Mesenchymal stem cell (in vitro differentiated cells and primary cell): ENCODE measurements around the gene KCNN3.

Experiments used
- DNase-seq: peaks from one replicate; pipeline ENCODE4 v3.0.0-alpha.2; 2013
- H2AFZ ChIP-seq: one replicate; pipeline ENCODE4 v1.6.1; 2013; ENCODE audit warnings: low read depth, mild to moderate bottlenecking, control low read depth, inconsistent platforms, low read length, moderate library complexity
- H2AK5ac ChIP-seq: 2 replicates; pipeline ENCODE4 v1.6.1; 2013; ENCODE audit warnings: low read length, moderate library complexity, mild to moderate bottlenecking, inconsistent platforms; ENCODE audit not compliant: severe bottlenecking
- H2BK120ac ChIP-seq: one replicate; pipeline ENCODE4 v1.6.1; 2013; ENCODE audit warnings: low read depth, mild to moderate bottlenecking, inconsistent platforms, low read length, moderate library complexity
- H2BK12ac ChIP-seq, 2 experiments: one replicate each; pipeline ENCODE4 v1.6.1; 2013; ENCODE audit warnings: inconsistent platforms in 2 of 2, low read length in 2 of 2, mild to moderate bottlenecking in 2 of 2, moderate library complexity in 2 of 2, control low read depth in 1 of 2
- H2BK15ac ChIP-seq: one replicate; pipeline ENCODE4 v1.6.1; 2013; ENCODE audit warnings: mild to moderate bottlenecking, low read depth, inconsistent platforms; ENCODE audit not compliant: poor library complexity, severe bottlenecking
- H2BK5ac ChIP-seq: 2 replicates; pipeline ENCODE4 v1.6.1; 2013; ENCODE audit warnings: low read depth, mild to moderate bottlenecking, low read length, control low read depth, inconsistent platforms; ENCODE audit not compliant: poor library complexity, severe bottlenecking
- H3K14ac ChIP-seq, 2 experiments: one replicate each; pipeline ENCODE4 v1.6.1; 2013; ENCODE audit warnings: inconsistent platforms in 2 of 2, low read length in 2 of 2, control low read depth in 1 of 2, mild to moderate bottlenecking in 1 of 2, moderate library complexity in 1 of 2
- H3K18ac ChIP-seq, 2 experiments: one replicate each; pipeline ENCODE4 v1.6.1; 2013; ENCODE audit warnings: inconsistent platforms in 2 of 2, low read length in 2 of 2, control low read depth in 1 of 2, low read depth in 1 of 2, mild to moderate bottlenecking in 1 of 2
- H3K23ac ChIP-seq, 2 experiments: one replicate each; pipeline ENCODE4 v1.6.1; 2013; ENCODE audit warnings: inconsistent platforms in 2 of 2, low read length in 2 of 2, mild to moderate bottlenecking in 2 of 2, moderate library complexity in 2 of 2, control low read depth in 1 of 2
- H3K27ac ChIP-seq: 2 replicates; pipeline ENCODE4 v1.5.1; 2013; ENCODE audit warnings: mild to moderate bottlenecking, moderate library complexity, low read length, control low read depth, inconsistent platforms; ENCODE audit not compliant: poor library complexity, severe bottlenecking
- H3K27me3 ChIP-seq, 2 experiments: 2 replicates each; pipeline versions ENCODE4 v1.6.1 to v1.7.0; 2013; ENCODE audit warnings: low read length in 2 of 2, mild to moderate bottlenecking in 2 of 2, moderate library complexity in 2 of 2, control low read depth in 1 of 2, inconsistent platforms in 1 of 2; ENCODE audit not compliant: control insufficient read depth in 1 of 2, insufficient read depth in 1 of 2
- H3K36me3 ChIP-seq, 2 experiments: 2 replicates each; pipeline versions ENCODE4 v1.6.1 to v1.7.0; 2013; ENCODE audit warnings: low read length in 2 of 2, control low read depth in 1 of 2, inconsistent platforms in 1 of 2, low read depth in 1 of 2, mild to moderate bottlenecking in 1 of 2; ENCODE audit not compliant: insufficient read depth in 2 of 2, control insufficient read depth in 1 of 2
- H3K4ac ChIP-seq, 2 experiments: one replicate each; pipeline ENCODE4 v1.6.1; 2013; ENCODE audit warnings: inconsistent platforms in 2 of 2, low read length in 2 of 2, mild to moderate bottlenecking in 2 of 2, moderate library complexity in 2 of 2, control low read depth in 1 of 2, low read depth in 1 of 2
- H3K4me1 ChIP-seq: 2 replicates; pipeline ENCODE4 v1.6.1; 2013; ENCODE audit warnings: low read depth, low read length, control low read depth; ENCODE audit not compliant: control insufficient read depth, insufficient read depth
- H3K4me2 ChIP-seq: 2 replicates; pipeline ENCODE4 v1.6.1; 2013; ENCODE audit warnings: low read length, mild to moderate bottlenecking, inconsistent platforms; ENCODE audit not compliant: poor library complexity, severe bottlenecking
- H3K4me3 ChIP-seq, 2 experiments: 2 replicates each; pipeline versions ENCODE4 v1.5.1 to v1.7.0; 2013; ENCODE audit warnings: low read length in 2 of 2, mild to moderate bottlenecking in 2 of 2, control low read depth in 1 of 2, low read depth in 1 of 2; ENCODE audit not compliant: insufficient read depth in 1 of 2
- H3K79me1 ChIP-seq: replicated peaks from 2 replicates; pipeline ENCODE4 v1.6.1; 2013; ENCODE audit warnings: mild to moderate bottlenecking, control low read depth, low read length, inconsistent platforms; ENCODE audit not compliant: poor library complexity, severe bottlenecking
- H3K9ac ChIP-seq: 2 replicates; pipeline ENCODE4 v1.7.0; 2013; ENCODE audit warnings: mild to moderate bottlenecking, low read length, moderate library complexity
- H3K9me3 ChIP-seq: 2 replicates; pipeline ENCODE4 v1.7.0; 2013; ENCODE audit warnings: mild to moderate bottlenecking, low read length; ENCODE audit not compliant: control insufficient read depth
- H4K8ac ChIP-seq: one replicate; pipeline ENCODE4 v1.6.1; 2013; ENCODE audit warnings: inconsistent platforms, mild to moderate bottlenecking, low read length, moderate library complexity
- H4K91ac ChIP-seq: one replicate; pipeline ENCODE4 v1.6.1; 2013; ENCODE audit warnings: mild to moderate bottlenecking, low read length, inconsistent platforms
- WGBS: methylation state at CpG from one replicate; pipeline ENCODE4 v1.1.7; 2013; ENCODE audit warnings: mixed read lengths; 5-methylcytosine and 5-hydroxymethylcytosine counted together

Gene KCNN3

DNA sequence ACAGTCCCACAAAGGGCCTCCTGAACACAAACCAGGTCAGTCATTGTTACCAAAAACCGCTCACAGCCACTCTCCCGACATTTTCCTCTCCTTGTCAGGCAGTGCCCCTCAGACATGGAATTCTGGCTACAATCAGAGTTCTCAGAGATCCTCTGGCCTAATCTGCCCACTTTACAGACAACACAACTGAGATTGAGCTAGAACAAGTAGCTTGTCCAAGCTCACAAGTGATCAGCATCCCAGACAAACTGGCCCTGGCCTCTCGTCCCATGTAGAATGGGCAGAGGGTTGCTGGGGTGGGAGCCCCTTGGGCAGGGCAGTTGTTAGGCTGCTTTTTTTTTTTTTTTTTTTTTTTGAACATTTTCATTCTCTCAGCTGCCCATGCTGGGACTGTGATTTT, 57.2 kb downstream of the KCNN3 start:
- Histone ChIP-seq H2BK5ac (no peak overlapping the region), H2BK15ac (no peak overlapping the region), H3K27me3 (peaks cover 64 to 68% of the 10 kb centered on the region in 2 experiments), H3K79me1 (no peaks in the 10 kb centered on the region), H2BK120ac (no peak overlapping the region), H2AFZ (no peak overlapping the region), H2AK5ac (no peak overlapping the region), H3K9me3 (no peaks in the 10 kb centered on the region), H3K27ac (no peak overlapping the region), H3K4me1 (peaks cover 9% of the 10 kb centered on the region), H2BK12ac (no peak overlapping the region), H4K91ac (no peak overlapping the region), H3K23ac (no peak overlapping the region), H3K4me2 (no peak overlapping the region), H3K36me3 (no peaks in the 10 kb centered on the region), H3K4ac (no peak overlapping the region), H3K14ac (no peak overlapping the region), H4K8ac (no peak overlapping the region), H3K9ac (no peak overlapping the region), H3K4me3 (no peak overlapping the region), H3K18ac (no peak overlapping the region)
- no peak for DNase-seq
- WGBS: 82% methylated on average over 3 of the region's 3 CpGs

DNA sequence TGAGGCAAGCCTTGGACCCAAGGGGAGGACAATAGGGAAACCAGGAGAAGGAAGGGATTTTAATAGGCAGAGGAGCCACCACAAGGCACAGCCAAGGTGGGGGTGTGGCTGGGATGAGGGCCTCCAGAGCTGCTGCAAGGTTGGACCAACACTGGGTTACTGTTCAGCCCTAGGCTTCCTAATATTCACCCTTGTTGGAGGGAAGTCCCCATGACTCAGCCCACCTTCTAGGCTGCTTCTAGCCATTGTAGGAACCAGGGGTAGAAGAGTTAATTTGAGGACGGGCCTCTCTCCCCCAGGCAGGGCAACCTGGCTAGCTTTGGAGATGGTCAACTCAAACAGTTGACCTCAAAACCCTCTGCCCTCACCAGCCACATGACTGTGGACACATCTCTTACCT, 59.5 kb downstream of the KCNN3 start:
- DNase-seq: no peak
- Histone ChIP-seq H3K27ac (no peak overlapping the region), H2AK5ac (no peak overlapping the region), H3K4me2 (no peak overlapping the region), H2BK120ac (no peak overlapping the region), H3K36me3 (no peaks in the 10 kb centered on the region), H2BK12ac (peak overlapping the region; percentile 9 to 35), H3K14ac (peak overlapping the region in 1 of 2 experiments; percentile 53), H3K9ac (no peak overlapping the region), H2AFZ (no peak overlapping the region), H3K4ac (no peak overlapping the region), H3K79me1 (no peaks in the 10 kb centered on the region), H3K27me3 (peaks cover 65 to 68% of the 10 kb centered on the region in 2 experiments), H3K23ac (no peak overlapping the region), H2BK5ac (no peak overlapping the region), H3K9me3 (no peaks in the 10 kb centered on the region), H3K4me3 (no peak overlapping the region), H4K8ac (no peak overlapping the region), H3K18ac (no peak overlapping the region), H3K4me1 (peaks cover 9% of the 10 kb centered on the region), H2BK15ac (no peak overlapping the region), H4K91ac (no peak overlapping the region)
- no CpG with 5 or more reads among the region's 1 CpG for WGBS

DNA sequence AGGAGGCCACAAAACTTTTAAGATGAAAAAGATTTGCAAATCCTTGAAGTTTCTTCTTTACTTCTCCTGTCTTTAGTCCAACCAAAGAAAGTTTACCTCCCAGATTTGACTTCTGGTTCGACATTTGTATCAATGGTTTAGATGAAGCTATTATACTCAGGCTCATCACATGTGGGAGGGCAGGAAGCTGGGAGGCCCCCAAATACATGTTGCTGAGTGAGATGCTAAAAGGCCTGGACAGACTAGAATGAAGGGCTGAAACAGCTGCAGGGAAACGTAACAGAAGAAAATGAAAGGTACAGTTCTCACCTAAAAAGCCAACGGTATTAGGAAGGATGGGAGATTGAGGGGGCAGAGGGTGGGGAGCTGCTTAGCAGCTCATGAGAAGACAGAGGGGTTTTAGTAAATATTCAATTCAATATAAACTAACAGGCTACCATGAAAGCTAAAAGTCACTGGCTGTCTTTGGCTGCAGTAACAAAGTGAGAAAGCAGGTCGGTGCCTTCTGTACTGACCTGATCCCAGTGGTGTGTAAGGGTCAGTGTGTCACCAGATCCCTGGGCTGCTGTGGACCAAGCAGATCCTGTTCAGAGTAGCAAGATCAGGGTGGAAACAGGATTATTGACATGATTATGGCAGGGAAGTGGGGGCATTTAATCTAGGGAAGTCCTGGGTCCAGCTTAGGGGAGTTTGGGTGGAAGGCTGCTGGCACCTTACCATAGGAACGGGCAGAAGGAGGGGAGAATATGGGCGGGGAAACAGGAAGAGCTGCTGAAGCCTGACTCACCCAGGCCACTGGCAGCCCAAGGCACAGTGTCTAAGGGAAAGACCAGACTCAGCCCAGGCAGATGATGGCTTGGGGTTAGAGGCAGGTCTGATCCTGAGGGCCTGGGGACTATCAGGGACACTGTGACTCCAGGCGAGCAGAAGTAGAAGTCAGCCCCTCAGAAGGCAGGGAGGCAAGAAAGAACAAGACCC, 60.4 kb downstream of the KCNN3 start:
- H3K9ac ChIP-seq: no peak overlapping the region
- H3K36me3 ChIP-seq: no peaks in the 10 kb centered on the region
- H3K4me2 ChIP-seq: no peak overlapping the region
- no peak overlapping the region for H3K27ac ChIP-seq
- H2BK12ac ChIP-seq: no peak overlapping the region
- H3K14ac ChIP-seq: no peak overlapping the region
- no peak overlapping the region for H4K91ac ChIP-seq
- no peak overlapping the region for H2AFZ ChIP-seq
- H3K4ac ChIP-seq: no peak overlapping the region
- H3K9me3 ChIP-seq: no peaks in the 10 kb centered on the region
- no peak overlapping the region for H3K23ac ChIP-seq
- H2AK5ac ChIP-seq: no peak overlapping the region
- no peak overlapping the region for H2BK15ac ChIP-seq
- peak overlapping the region; percentile 12 for H4K8ac ChIP-seq
- H3K4me3 ChIP-seq: no peak overlapping the region
- no peaks in the 10 kb centered on the region for H3K79me1 ChIP-seq
- peaks cover 65 to 68% of the 10 kb centered on the region in 2 experiments for H3K27me3 ChIP-seq
- no peak overlapping the region for H2BK120ac ChIP-seq
- H3K18ac ChIP-seq: no peak overlapping the region
- H3K4me1 ChIP-seq: peaks cover 9% of the 10 kb centered on the region
- WGBS: 73% methylated on average over 7 of the region's 7 CpGs
- peak; percentile 55 for DNase-seq
- H2BK5ac ChIP-seq: no peak overlapping the region

DNA sequence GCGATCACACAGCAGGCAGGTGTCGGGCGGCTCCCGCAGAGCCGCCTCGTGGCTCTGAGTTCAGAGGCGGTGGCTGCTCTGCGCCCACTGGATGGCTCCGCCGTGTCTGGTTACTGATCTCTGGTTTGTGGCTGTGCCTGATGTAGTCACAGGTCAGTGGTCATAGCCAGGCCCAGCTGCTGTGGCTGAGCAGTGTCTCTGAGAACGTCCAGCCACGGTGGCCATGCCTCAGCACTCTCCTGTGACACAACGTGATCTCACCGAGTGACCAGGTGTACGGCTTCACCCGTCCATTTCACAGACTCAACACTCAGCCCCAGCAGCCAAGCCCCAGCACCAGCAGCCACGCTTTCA, 61.2 kb downstream of the KCNN3 start:
- H2AFZ ChIP-seq: no peak overlapping the region
- no peak overlapping the region for H2AK5ac ChIP-seq
- no peak overlapping the region for H3K27ac ChIP-seq
- H3K4ac ChIP-seq: no peak overlapping the region
- no peak overlapping the region for H3K4me3 ChIP-seq
- no peaks in the 10 kb centered on the region for H3K9me3 ChIP-seq
- no peak overlapping the region for H2BK5ac ChIP-seq
- H3K36me3 ChIP-seq: no peaks in the 10 kb centered on the region
- peak overlapping the region in 1 of 2 experiments; percentile 45 for H2BK12ac ChIP-seq
- no peak overlapping the region for H3K9ac ChIP-seq
- DNase-seq: peak; percentile 45
- no peak overlapping the region for H4K91ac ChIP-seq
- H3K27me3 ChIP-seq: peaks cover 68 to 71% of the 10 kb centered on the region in 2 experiments
- WGBS: 80% methylated on average over 17 of the region's 17 CpGs
- H3K14ac ChIP-seq: peak overlapping the region in 1 of 2 experiments; percentile 55
- peak overlapping the region; percentile 12 for H4K8ac ChIP-seq
- no peak overlapping the region for H3K23ac ChIP-seq
- no peak overlapping the region for H2BK120ac ChIP-seq
- no peaks in the 10 kb centered on the region for H3K79me1 ChIP-seq
- no peak overlapping the region for H3K4me2 ChIP-seq
- H3K4me1 ChIP-seq: peaks cover 9% of the 10 kb centered on the region
- H3K18ac ChIP-seq: no peak overlapping the region
- H2BK15ac ChIP-seq: no peak overlapping the region
